MV-4-11 (cell line): ENCODE results near the gene WFS1.

Experiments
- DNase-seq: peaks from one replicate; lab custom pipeline; 2025; lab: John Stamatoyannopoulos, UW

Gene WFS1

DNA sequence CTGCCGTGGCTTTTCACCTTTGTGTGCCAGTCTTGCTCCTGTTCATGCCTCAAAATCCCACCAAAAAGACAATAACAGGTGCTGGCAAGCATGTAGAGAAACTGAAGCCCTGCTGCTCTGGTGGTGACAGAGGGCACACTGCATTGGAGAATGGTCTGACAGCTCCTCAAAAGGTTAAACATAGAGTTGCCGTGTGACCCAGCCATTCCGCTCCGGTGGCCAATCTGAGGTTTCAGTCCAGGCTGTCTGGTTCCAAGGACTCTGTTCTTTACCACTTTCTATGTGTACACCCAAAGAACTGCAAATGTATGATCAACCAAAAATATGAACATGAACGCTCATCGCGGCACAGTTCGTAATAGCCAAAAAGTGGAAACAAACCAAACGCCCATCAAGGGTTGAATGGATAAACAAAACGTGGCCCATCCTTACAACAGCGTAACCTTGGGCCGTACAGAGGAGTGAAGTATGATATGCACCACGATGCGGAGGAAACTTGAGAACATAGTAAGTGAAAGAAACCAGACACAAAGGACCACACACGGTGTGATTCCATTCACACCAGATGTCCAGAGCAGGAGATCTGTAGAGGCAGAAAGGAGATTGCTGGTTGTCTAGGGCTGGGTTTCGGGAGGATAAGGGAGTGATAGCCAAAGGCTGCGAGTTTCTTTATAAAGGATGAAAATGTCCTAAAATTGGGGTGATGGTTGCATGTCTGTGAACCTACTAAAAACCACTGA lies 33.6 kb upstream of the WFS1 start:
- DNase-seq, result no peak

DNA sequence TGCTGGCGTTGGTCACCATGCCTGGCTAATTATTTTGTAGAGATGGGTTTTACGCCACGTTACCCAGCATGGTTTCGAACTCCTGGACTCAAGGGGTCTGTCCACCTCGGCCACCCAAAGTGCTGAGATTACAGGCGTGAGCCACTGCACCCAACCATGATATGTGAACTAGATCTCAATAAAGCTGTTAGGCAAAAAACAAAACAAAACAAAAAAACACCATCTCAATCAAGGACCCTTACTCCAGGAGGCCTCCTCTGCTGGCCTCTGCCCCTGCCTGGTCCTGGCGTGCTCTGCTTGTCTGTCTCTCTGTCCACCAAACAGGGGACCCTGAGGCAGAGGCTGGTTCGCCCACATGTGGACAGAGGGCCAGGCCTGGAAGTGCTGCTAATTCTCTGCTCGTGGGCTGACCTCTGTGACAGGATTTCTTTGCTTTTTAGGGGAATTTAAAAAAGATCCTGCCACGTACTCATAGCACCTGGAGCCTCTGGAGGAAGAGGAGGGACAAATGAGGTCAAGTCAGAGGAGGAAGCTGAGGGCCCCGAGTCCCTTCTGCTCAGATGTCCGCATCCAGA lies 32.7 kb upstream of the WFS1 start:
- DNase-seq, result no peak

DNA sequence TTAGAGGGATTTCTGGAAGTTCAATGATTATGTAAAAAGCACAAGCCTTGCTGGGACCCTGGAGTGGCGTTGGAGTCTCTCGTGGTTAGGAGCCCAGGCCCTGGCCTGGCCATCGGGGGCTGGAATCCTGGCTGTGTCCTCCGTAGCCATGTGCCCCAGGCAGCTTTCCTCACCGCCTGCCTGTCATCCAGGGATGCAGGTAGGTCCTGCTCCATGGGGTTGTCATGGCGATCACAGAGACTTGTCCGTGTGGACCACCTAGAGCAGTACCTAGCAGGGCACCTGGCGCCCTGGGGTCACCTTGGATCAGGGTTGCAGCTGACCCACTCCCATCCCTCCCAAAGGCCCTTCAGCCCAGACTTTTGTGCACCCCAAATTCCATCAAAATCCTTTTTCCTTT lies 30.2 kb upstream of the WFS1 start:
- no peak for DNase-seq

DNA sequence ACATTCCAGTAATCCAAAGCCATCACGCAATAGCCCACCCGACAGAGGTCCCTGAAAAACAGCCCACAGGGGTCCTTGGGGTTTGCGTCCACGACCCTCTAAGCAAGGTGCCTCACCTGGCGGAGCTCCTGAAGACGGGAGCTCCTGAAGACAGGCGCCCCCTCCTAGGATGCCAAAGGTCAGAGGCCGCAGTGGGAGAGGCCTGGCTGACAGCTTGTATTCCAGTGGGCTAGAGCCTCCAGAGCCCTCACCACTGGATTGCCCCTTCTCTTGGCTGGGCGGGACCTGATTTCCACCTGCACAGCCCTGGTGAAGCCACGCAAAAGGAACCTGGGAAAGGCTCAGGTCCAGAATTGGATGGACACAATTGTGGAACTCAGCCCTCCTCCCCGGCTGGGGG lies 29.7 kb upstream of the WFS1 start:
- no peak for DNase-seq

DNA sequence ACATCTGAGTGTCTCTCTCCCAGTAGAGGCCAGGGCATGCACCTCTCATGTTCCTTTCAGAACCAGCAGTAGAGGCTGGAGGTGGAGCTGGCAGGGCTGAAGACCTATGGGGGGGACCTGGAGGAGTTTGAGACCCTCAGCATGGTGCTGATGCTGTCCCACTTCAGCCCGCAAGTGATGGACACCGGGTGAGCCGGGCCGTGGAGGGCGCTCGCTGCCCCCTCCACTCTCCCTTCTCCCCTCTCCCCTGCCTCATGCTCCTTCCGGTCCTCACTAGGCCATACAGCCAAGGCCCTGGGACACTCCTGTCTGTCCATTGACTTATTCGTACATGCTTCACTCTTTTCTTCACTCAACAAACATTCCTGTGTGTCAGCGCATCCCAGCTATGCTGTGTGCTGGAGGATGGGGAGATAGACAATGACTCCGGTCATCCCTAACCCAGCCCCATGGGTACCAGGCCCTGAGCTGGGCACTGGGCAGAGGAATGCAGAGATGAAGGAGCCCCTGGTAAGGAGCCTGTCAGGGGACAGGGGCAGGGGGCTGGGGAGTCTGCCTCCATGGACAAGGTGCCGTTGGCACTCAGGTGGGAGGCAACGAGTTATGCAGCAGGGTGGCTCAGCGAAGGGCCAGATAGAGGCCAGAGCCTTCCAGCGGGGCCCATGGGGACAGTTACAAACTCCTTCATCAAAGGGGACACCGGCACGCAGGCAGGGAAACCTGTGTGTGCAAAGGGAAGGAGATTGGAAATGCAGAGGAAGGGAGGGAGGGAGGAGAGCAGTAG lies 28.4 kb upstream of the WFS1 start:
- DNase-seq, result no peak

DNA sequence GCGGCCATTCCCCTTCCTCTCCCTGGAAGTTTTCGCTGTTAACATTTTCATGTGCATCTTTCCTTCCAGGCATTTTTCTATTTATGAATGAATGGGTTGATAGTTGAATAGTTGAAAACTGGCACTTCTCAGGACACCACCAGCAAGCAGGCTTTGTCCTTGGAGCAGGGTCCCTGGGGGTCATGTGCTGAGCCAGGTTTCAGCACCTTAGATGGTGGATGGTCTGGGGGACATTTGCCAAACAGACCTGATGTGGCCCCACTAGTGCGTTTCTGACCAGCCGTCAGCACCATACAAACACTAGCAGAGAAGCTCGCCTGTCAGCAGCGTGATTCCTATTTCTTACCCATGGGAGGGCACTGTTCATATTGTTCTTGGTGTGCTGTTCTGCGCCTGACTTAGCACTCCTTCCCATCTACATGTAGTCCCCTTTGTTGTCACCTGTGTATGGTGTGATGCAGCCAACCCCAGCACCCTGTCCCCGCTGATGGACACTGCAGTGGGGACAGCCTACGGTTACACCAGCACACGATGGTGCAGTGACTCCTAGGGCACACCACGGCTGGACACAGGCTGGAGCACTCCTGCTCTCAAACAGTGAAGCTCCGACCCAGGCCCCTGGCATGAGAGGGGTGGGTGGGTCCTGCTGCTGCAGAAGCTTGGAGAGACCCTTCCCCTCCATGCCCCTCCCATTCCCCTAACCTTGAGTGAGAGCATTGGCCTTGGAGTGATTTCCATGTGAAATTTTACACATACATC lies 27.2 kb upstream of the WFS1 start:
- no peak for DNase-seq

DNA sequence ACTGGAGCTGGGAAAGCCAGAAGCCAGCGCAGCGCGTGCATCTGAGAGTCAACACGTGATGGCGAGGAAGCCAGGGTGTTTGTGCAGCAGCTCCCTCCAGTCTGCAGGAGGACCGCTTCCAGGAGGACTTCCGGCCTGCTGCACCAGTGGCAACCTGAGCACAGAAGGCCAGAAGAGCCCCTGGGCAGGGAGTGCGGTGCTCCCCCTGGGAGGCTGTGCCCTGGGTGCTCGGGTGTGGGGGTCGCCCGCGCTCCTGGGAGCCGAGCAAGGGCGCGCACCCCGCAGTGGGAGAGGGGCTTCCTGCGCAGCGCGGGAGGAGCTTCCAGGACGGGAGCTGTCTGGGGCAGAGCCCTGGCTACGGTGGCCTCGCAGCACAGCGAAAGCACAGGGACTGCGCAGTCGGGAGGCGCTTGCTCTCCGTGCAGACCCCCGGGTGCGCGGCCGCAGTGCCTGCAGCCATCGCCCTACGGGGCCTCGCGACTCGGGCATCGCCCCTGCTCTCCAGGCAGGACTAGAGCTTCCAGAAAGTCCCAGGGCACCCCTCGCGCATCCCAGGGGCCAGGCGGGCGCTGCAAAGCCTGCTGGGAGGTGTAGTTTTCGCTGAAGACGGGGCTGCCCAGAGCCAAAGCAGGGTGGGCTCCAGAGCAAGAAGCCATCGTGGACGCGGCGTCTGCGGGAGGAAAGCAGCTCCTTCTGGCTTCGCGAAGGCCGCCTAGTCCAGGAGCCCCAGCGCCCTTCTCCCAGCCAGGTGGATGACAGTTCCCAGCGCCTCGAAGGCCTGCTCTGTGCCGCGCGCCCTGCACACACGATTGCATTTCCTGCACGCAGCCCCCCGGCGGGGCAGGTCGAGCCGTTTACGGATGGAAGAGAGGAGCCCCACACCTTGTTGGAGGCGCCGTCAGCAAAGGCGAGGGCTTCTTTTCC lies 24.1 kb upstream of the WFS1 start:
- no peak for DNase-seq

DNA sequence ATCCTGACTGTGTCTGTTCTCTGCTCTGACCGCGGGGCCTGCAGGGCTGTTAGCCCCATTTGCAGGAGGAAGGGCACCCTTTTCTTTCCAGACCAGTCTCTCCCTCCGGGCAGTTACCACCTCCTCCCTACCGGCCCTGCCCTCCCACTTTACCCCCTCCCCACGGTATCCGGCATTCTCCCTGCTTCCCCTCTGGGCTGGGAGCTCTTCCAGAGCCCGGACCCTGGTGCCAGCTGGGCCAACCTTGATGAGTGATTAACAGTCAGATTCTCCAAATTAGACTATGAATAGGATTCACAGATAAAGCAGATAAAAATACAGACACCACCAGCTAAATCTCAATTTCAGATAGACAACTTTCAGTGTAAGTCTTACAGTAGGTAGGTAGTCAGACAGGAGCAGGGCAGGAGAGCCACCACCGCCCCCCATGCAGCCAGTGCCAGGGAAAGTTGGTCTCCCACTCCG lies 23.4 kb upstream of the WFS1 start:
- DNase-seq, result no peak

DNA sequence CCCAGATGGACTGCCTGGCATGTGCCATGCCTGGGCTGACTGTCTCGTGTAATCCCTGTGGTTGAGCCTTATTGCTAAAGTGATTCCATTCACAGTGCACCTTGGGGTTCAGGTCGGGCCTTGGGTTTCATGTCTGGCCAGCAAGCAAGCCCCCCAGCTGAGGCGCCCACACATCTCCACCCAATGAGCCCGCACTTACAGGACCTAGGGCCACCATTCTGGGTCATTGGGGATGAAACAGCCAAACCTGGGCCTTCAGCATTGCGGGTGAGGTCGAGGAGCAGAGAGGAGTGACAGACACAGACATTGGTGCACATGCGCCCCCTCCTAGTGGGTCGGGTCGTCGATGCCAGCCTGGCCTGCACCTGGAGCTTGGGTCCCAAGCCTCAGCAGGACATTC lies 21.3 kb upstream of the WFS1 start:
- no peak for DNase-seq

DNA sequence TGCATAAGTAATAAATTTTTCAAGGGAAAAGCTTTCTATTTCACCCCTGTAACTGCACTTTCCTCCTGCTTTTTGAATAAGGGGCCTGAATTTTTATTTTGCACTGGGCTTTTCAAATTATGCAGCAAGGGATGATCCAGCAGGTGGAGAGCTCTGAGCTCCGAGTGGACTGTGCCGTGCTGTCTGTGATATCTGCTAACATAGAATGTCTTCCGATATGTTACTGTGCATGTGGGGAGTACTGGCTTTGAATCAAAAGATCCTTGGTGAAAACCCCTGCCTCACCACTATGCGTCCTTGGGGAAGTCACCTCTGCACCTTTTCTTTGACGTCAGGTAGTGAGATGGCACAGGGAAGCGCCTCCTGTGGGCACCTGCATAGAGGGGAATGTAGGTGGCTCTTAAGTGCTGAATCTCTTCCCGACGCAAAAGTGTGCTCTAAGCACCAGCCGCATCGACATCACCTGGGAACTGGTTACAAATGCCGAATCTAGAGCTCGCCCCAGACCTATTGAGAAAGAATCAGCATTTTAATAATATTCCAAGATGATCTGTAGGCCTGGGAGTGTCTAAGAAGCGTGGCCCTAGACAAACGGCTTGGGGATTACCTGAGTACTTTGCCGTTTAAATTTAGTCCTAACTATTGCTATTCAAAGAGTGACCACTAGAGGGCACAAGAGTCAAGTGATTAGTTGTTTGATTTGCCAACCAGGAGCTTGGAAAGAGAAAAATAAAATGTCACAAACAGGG lies 19.2 kb upstream of the WFS1 start:
- peak; percentile 36 for DNase-seq

DNA sequence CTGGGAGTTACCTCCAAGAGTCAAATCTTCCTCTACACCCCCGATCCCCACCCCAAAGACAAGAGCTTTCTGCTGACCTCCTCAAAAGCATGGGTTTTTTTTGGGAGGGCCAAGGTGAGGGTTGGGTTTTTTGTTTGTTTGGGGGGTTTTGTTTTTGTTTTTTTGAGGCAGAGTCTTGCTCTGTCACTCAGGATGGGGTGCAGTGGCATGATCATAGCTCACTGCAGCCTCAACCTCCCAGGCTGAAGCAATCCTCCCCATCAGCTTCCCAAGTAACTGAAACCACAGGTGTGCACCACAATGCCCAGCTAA lies 18.7 kb upstream of the WFS1 start:
- no peak for DNase-seq

DNA sequence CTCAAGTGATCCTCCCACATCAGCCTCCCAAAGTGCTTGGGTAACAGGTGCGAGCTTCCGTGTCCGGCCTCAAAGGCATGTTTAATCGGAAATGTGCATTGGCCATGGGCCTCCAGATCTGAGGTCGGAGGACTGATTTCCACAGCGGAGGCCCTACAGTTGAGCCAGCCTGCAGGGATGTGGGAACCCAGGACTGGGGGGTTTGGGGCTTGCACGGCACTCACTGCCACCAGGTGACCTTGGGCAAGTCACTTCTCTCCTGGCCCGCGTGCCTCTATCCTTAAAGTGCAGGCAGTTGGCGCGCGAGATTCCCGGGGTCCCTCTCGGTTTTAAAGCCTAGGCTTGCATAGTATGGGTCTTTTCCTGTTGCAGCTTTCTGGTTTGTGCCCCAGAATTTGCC lies 18.3 kb upstream of the WFS1 start:
- DNase-seq, result no peak

DNA sequence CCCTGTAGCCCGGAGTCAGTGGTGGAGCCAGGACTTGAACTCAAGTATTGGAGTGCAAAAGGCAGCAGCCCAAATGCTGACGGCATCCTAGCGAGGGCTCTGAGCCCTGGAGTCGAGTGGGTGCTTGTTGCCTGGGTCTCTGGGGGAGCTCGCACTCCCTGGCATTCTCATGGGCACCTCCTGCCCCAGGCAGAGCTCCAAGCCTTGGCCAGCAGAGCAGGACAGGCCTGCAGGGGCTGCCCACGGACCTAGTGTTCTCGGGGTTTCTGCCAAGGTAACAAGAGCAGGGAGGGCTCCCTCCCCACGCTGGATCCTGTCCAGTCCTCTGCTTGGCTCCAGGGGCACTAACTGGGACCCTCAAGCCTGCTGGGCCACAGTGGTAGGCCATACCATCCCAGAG lies 17.6 kb upstream of the WFS1 start:
- no peak for DNase-seq

DNA sequence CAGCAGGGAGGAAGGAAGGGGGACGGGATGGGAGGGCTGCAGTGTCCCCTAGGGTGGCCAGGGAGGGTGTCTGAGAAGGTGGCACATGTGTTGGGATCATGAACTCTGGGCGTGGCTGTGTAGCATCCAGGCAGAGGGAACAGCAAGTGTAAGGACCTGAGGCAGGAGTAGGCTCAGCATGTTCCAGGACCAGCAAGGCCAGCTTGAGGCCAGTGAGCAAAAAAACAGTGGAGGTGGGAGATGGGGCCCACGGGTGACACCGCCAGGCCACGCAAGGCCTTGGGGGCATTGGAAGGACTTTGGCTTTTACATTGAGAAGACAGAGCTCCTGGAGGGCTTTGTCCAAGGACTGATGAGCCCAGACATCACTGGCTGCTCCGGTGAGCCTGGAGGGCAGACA lies 16.5 kb upstream of the WFS1 start:
- DNase-seq, result no peak

DNA sequence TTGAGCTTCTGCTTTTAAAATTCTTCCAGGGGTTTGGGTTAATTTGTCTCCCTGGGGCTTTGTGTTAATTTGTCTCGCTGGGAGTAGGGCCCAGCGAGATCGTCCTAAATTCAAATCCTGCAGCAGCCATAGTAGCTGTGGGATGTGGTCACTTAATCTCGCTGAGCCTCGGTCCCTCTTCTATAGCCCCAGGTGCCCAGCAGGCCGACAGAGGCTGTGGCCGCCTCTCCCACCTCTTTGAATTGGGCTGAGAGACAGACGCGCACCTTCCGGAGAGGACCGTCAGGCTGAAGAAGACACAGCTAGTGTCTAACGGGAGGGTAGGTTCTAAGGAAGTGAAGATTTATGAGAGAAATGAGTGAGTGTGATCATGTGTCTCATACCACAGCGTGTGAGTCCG lies 15.7 kb upstream of the WFS1 start:
- no peak for DNase-seq

DNA sequence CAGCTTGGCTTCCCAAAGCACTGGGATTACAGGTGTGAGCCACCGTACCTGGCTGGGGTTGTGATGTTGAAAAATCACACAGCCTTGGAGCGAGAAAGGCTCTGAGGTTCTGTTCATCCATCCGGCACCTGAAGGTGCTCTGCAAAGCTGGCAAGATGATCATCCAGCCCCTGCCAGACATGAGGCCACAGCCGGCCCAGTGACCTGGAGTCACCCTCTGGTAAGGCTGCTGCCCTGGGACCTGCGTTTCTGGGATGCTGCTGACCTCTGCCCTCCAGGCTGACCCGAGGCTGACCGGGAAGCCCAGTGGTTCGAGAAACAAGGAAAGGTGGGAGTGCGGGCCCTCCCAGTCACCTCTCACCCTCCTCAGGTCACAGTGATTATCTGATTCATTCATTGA lies 13.5 kb upstream of the WFS1 start:
- no peak for DNase-seq

DNA sequence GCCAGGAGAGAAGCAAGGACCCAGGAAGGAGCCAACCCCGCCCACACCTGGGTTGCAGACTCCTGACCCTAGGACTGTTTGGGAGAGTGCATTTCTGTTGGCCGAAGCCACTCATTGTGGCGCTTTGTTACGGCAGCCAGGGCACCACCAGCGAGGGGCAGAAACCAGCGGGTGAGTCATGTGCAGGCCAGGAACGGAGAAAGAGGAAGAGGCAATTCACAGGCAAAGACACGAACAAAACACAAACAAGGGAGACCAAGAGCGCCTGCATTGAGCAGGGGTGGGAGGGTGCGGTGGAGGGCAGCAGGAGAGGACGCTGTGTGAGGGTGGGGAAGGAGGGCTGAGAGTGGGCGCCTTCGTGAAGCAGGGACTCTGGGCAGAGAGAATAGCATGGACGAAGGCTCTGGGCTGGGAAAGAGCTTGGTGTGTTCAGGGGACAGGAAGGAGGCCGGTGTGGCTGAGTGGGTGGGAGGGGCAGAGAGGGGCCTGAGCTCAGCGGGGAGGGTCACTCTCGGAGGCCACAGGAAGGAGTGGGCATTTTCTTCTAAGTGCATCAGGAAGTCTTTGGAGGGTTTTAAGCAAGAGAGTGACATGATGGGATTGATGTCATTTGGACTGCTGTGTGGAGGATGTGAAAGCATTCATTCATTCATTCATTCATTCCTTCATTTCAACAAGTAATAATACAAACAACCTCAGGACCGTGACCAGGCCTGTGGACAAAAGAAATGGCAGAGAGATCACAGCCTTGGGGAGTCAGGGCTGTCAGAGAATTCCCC lies 12.2 kb upstream of the WFS1 start:
- DNase-seq, result peak; percentile 74

DNA sequence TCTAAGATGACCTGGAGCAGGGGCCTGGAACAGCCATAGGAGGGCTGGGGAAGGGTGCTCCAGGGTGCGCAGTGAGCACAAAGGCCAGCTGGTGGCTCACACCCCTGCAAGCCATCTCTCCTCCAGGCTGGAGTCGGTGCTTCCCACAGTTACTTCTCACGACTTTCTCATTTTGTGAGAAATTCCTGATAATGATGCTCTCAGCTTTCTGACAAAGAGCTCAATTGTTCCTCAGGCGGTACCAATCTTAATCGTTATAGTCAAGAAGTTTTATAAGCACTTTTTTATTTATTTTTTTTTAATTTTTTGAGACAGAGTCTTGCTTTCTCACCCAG lies 11.7 kb upstream of the WFS1 start:
- no peak for DNase-seq

DNA sequence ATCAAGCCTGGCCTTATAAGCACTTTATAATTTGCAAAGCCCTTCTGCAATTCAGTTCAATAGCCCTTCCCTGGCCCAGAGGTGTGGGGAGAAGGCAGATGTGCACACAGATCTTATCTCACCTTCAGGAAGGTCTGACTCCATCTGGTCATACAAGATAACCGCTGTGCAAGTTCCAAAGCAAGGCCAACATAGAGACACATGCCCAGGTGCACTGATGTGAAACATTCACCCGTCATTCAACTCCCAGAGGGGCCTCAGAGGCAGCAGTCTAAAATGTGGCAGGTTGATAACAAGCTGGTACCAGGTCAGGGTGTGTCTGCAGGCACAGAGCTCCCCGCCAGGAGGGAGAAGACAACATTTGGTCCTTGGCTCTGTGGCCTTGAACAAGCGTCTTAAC lies 10.9 kb upstream of the WFS1 start:
- DNase-seq, result no peak

DNA sequence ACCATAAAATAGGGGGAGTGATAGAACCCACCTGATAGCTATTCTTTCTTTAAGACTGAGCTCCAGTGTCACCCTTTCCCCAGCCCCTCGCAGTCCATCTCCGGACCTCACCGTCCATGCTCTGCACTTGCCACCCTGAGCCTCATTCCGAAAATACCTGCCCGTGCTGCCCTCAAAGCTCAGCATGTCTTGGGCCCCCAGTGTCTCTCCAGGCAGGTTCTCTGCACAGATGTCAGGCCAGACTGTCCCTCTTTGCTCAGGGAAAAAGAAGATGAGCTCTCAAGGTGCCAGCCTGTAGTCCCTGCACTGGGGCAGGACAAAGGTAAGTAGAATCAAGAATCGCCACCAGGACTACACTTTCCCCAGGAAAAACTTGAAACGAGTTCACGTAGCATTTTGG lies 9.8 kb upstream of the WFS1 start:
- DNase-seq, result no peak
